Neural progenitor cell (in vitro differentiated cells): ENCODE results near the gene PARVA. TPM values are rescaled to one million over a fixed set of nuclear protein-coding genes. Genes with fewer than 3 reads are reported as not detected.

Experiments
- DNase-seq: peaks from one replicate; pipeline ENCODE4 v3.0.0-alpha.2; 2016; ENCODE audit warnings: low spot score
- H2AFZ ChIP-seq: fragments of 200-600 bp; sonication (generic); replicated peaks from 2 replicates; pipeline ENCODE4 v1.6.1; 2016; ENCODE audit warnings: antibody characterized with exemption
- H3F3A ChIP-seq: fragments of 200-600 bp; sonication (generic); 2 replicates; pipeline ENCODE4 v1.6.1; 2016; ENCODE audit warnings: antibody characterized with exemption, low read depth
- H3K27ac ChIP-seq: fragments of 200-600 bp; sonication (generic); 2 replicates; pipeline ENCODE4 v1.5.1; 2016; ENCODE audit warnings: mild to moderate bottlenecking
- H3K27me3 ChIP-seq: fragments of 200-600 bp; sonication (generic); 2 replicates; pipeline ENCODE4 v1.6.1; 2016; ENCODE audit warnings: mild to moderate bottlenecking, moderate library complexity
- H3K36me3 ChIP-seq: fragments of 200-600 bp; sonication (generic); 2 replicates; pipeline ENCODE4 v1.5.1; 2016
- H3K4me1 ChIP-seq: fragments of 200-600 bp; sonication (generic); 2 replicates; pipeline ENCODE4 v1.6.1; 2016; ENCODE audit warnings: mixed run types
- H3K4me2 ChIP-seq: fragments of 200-600 bp; sonication (generic); 2 replicates; pipeline ENCODE4 v1.6.1; 2016
- H3K4me3 ChIP-seq: fragments of 200-600 bp; sonication (generic); 2 replicates; pipeline ENCODE4 v1.5.1; 2016
- H3K79me2 ChIP-seq: fragments of 200-600 bp; sonication (generic); 2 replicates; pipeline ENCODE4 v1.6.1; 2016; ENCODE audit warnings: low read depth
- H3K9ac ChIP-seq: fragments of 200-600 bp; sonication (generic); 2 replicates; pipeline ENCODE4 v1.6.1; 2016
- H3K9me3 ChIP-seq: fragments of 200-600 bp; sonication (generic); 2 replicates; pipeline ENCODE4 v1.5.1; 2016; ENCODE audit warnings: low read depth
- H4K20me1 ChIP-seq: fragments of 200-600 bp; sonication (generic); 2 replicates; pipeline ENCODE4 v1.6.1; 2016; ENCODE audit warnings: low read depth
- H3K27ac Mint-ChIP-seq: 3 replicates; pipeline ENCODE4 v1.8.0; 2021; ENCODE audit warnings: mixed read lengths
- H3K27me3 Mint-ChIP-seq: 2 replicates; pipeline ENCODE4 v1.8.0; 2022; ENCODE audit warnings: low read depth, mild to moderate bottlenecking, inconsistent platforms, moderate library complexity, mixed read lengths; ENCODE audit not compliant: insufficient read depth
- H3K36me3 Mint-ChIP-seq: 3 replicates; pipeline ENCODE4 v1.8.0; 2021; ENCODE audit warnings: mixed read lengths
- H3K4me1 Mint-ChIP-seq: 3 replicates; pipeline ENCODE4 v1.8.0; 2021; ENCODE audit warnings: mixed read lengths
- H3K4me3 Mint-ChIP-seq: 3 replicates; pipeline ENCODE4 v1.8.0; 2021; ENCODE audit warnings: mild to moderate bottlenecking, moderate library complexity, mixed read lengths
- H3K9me3 Mint-ChIP-seq: 3 replicates; pipeline ENCODE4 v1.8.0; 2020; ENCODE audit warnings: mixed read lengths
- CTCF ChIP-seq: fragments of 200-600 bp; sonication (generic); IDR thresholded peaks from 2 replicates; pipeline ENCODE4 v1.5.1; 2017; ENCODE audit warnings: antibody characterized with exemption, mild to moderate bottlenecking
- EZH2 ChIP-seq: fragments of 200-600 bp; sonication (generic); IDR thresholded peaks from 2 replicates; pipeline ENCODE4 v1.6.1; 2017; ENCODE audit warnings: antibody characterized with exemption, mild to moderate bottlenecking, moderate library complexity
- EZH2phosphoT487 ChIP-seq: fragments of 200-600 bp; sonication (generic); IDR thresholded peaks from 2 replicates; pipeline ENCODE4 v1.6.1; 2017; ENCODE audit warnings: antibody characterized with exemption
- total RNA-seq: library from RNA; depleted of rRNA; stranded (reverse); fragments of >200 nt; gene quantifications from 2 replicates; pipeline ENCODE4 v1.2.3, GENCODE V29; 2015; ENCODE audit warnings: low replicate concordance

Gene PARVA
- total RNA-seq, 1 donor from 2014 or later: 15.3 TPM

GRCh38 chr11:12489246-12489772 lies 111.9 kb downstream of the PARVA start:
- H3K27ac Mint-ChIP-seq: no peak overlapping the region
- no peak overlapping the region for H3K4me3 ChIP-seq
- H3K27me3 ChIP-seq: no peaks in the 10 kb centered on the region
- TF ChIP-seq EZH2: no peak
- TF ChIP-seq EZH2phosphoT487: no peak
- H3K9me3 Mint-ChIP-seq: peaks cover 17% of the 10 kb centered on the region
- H3K79me2 ChIP-seq: no peaks in the 10 kb centered on the region
- no peaks in the 10 kb centered on the region for H3K4me1 ChIP-seq
- H3K4me2 ChIP-seq: no peak overlapping the region
- no peaks in the 10 kb centered on the region for H3K4me1 Mint-ChIP-seq
- no peak for DNase-seq
- peaks cover 9% of the 10 kb centered on the region for H3K9me3 ChIP-seq
- H3K4me3 Mint-ChIP-seq: no peak overlapping the region
- no peak overlapping the region for H3K27ac ChIP-seq
- peaks cover 23% of the 10 kb centered on the region for H3K36me3 Mint-ChIP-seq
- no peak overlapping the region for H2AFZ ChIP-seq
- H3K9ac ChIP-seq: no peak overlapping the region
- peaks cover 2% of the 10 kb centered on the region for H3K27me3 Mint-ChIP-seq
- no peaks in the 10 kb centered on the region for H3F3A ChIP-seq
- no peaks in the 10 kb centered on the region for H3K36me3 ChIP-seq
- H4K20me1 ChIP-seq: no peaks in the 10 kb centered on the region

- H3K36me3 ChIP-seq: no peaks in the 10 kb centered on the region
- H3K27me3 Mint-ChIP-seq: no peaks in the 10 kb centered on the region
- peaks cover 15% of the 10 kb centered on the region for H3K4me1 ChIP-seq
- no peak for TF ChIP-seq EZH2
- no peak for TF ChIP-seq CTCF
- TF ChIP-seq EZH2phosphoT487: no peak
- no peak overlapping the region for H3K27ac ChIP-seq
- H3K4me2 ChIP-seq: no peak overlapping the region
- no peak overlapping the region for H3K9ac ChIP-seq
- H3K27ac Mint-ChIP-seq: no peak overlapping the region
- peaks cover 17% of the 10 kb centered on the region for H3K4me1 Mint-ChIP-seq
- H3K9me3 ChIP-seq: peaks cover 2% of the 10 kb centered on the region
- H4K20me1 ChIP-seq: no peaks in the 10 kb centered on the region
- peaks cover 19% of the 10 kb centered on the region for H3K36me3 Mint-ChIP-seq
- no peaks in the 10 kb centered on the region for H3K27me3 ChIP-seq
- DNase-seq: no peak
- H3K79me2 ChIP-seq: no peaks in the 10 kb centered on the region
- no peak overlapping the region for H3K4me3 ChIP-seq
- peaks cover under 1% of the 10 kb centered on the region for H3K9me3 Mint-ChIP-seq
- no peak overlapping the region for H3K4me3 Mint-ChIP-seq
- no peaks in the 10 kb centered on the region for H3F3A ChIP-seq
- H2AFZ ChIP-seq: no peak overlapping the region
Observed at GRCh38 chr11:12494699-12495098, 117.3 kb downstream of the PARVA start.

GRCh38 chr11:12496181-12497025 lies 119.0 kb downstream of the PARVA start:
- peak; percentile 43 for DNase-seq
- Histone ChIP-seq H3K9ac (no peak overlapping the region), H3K9me3 (no peaks in the 10 kb centered on the region), H3K4me1 (peaks cover 15% of the 10 kb centered on the region), H3K79me2 (no peaks in the 10 kb centered on the region), H3K36me3 (no peaks in the 10 kb centered on the region), H3F3A (no peaks in the 10 kb centered on the region), H3K4me2 (peak overlapping the region; percentile 21), H3K27ac (no peak overlapping the region), H2AFZ (no peak overlapping the region), H3K27me3 (no peaks in the 10 kb centered on the region), H3K4me3 (no peak overlapping the region), H4K20me1 (no peaks in the 10 kb centered on the region)
- Mint-ChIP-seq H3K9me3 (no peaks in the 10 kb centered on the region), H3K27ac (no peak overlapping the region), H3K36me3 (peaks cover 20% of the 10 kb centered on the region), H3K27me3 (no peaks in the 10 kb centered on the region), H3K4me1 (peaks cover 17% of the 10 kb centered on the region), H3K4me3 (no peak overlapping the region)
- TF ChIP-seq CTCF (peak; percentile 42), EZH2phosphoT487 (no peak)

GRCh38 chr11:12497431-12497830 lies 120.1 kb downstream of the PARVA start:
- DNase-seq: no peak
- Mint-ChIP-seq H3K4me1 (peaks cover 26% of the 10 kb centered on the region), H3K27me3 (no peaks in the 10 kb centered on the region)

More at GRCh38 chr11:12497431-12497830, 120.1 kb downstream of the PARVA start:
- Histone ChIP-seq H3K79me2 (no peaks in the 10 kb centered on the region), H3K27ac (no peak overlapping the region), H3K4me2 (no peak overlapping the region), H3F3A (no peaks in the 10 kb centered on the region), H3K4me1 (peaks cover 15% of the 10 kb centered on the region), H3K9ac (no peak overlapping the region), H4K20me1 (no peaks in the 10 kb centered on the region), H2AFZ (no peak overlapping the region), H3K27me3 (no peaks in the 10 kb centered on the region), H3K36me3 (no peaks in the 10 kb centered on the region), H3K9me3 (no peaks in the 10 kb centered on the region), H3K4me3 (no peak overlapping the region)
- Mint-ChIP-seq H3K9me3 (no peaks in the 10 kb centered on the region), H3K4me3 (no peak overlapping the region), H3K36me3 (peaks cover 20% of the 10 kb centered on the region), H3K27ac (peak overlapping the region; percentile 29)
- TF ChIP-seq CTCF (no peak), EZH2 (no peak), EZH2phosphoT487 (no peak)
